C4-2B (cell line): ENCODE results near the gene WDFY2.

Experiments used
- H3K27ac ChIP-seq: fragments of 450-650 bp; 2 replicates; pipeline ENCODE4 v1.5.1; 2017
- CTCF ChIP-seq: fragments of 450-650 bp; conservative IDR thresholded peaks from 2 replicates; pipeline ENCODE4 v1.5.1; 2017; ENCODE audit warnings: mild to moderate bottlenecking
- ZFX ChIP-seq: fragments of 450-650 bp; IDR thresholded peaks from 2 replicates; pipeline ENCODE4 v1.6.1; 2017

Gene WDFY2

GRCh38 chr13:51675877-51676276 is 91.6 kb downstream of the WDFY2 start:
- H3K27ac ChIP-seq = no peak overlapping the region
- TF ChIP-seq ZFX (no peak), CTCF (no peak)

- H3K27ac ChIP-seq = no peak overlapping the region
- TF ChIP-seq ZFX = no peak
- TF ChIP-seq CTCF = no peak
These were observed 92.5 kb downstream of the WDFY2 start for GRCh38 chr13:51676739-51677138.

GRCh38 chr13:51678420-51678819 is 94.2 kb downstream of the WDFY2 start:
- H3K27ac ChIP-seq = no peak overlapping the region
- TF ChIP-seq ZFX = no peak
- TF ChIP-seq CTCF = no peak

GRCh38 chr13:51679616-51680015 is 95.4 kb downstream of the WDFY2 start:
- no peak overlapping the region for H3K27ac ChIP-seq
- TF ChIP-seq ZFX = no peak
- no peak for TF ChIP-seq CTCF

GRCh38 chr13:51681037-51681678 is 96.9 kb downstream of the WDFY2 start:
- H3K27ac ChIP-seq = no peak overlapping the region
- TF ChIP-seq ZFX (no peak), CTCF (no peak)

- no peak for TF ChIP-seq ZFX
- no peak for TF ChIP-seq CTCF
These were observed 98.4 kb downstream of the WDFY2 start for GRCh38 chr13:51682686-51683085.

GRCh38 chr13:51683597-51683996 is 99.3 kb downstream of the WDFY2 start:
- no peak for TF ChIP-seq ZFX
- no peak for TF ChIP-seq CTCF
- no peak overlapping the region for H3K27ac ChIP-seq

More at GRCh38 chr13:51682686-51683085, 98.4 kb downstream of the WDFY2 start:
- no peak overlapping the region for H3K27ac ChIP-seq
